Right renal pelvis (tissue), 4 donors: ENCODE data around the gene MTO1. TPM values are rescaled to one million over a fixed set of nuclear protein-coding genes. Genes with fewer than 3 reads are reported as not detected.
A peak's percentile ranks its signal among the peaks of the same experiment; 100 is the strongest.
"Not testable (repeated sequence)": the region's sequence is repeated elsewhere in the genome, so short reads cannot be mapped to it uniquely, and the experiment has no call there.

Experiments used
- DNase-seq, 4 donors: peaks; one replicate each; pipeline ENCODE4 v3.0.0-alpha.2; 2013; ENCODE audit warnings: low read depth in 4 of 4, low spot score in 3 of 4, missing footprints in 1 of 4
- polyA plus RNA-seq, 4 donors: library from polyadenylated mRNA; unstranded; fragments of 120-200 nt; gene quantifications; one replicate each; pipeline ENCODE4 v1.2.1, GENCODE V29; 2013; ENCODE audit not compliant: insufficient read length in 4 of 4

MTO1 gene
- polyA plus RNA-seq: 10 to 100 TPM; 29.8 to 39.1 (median 35.5) TPM

GRCh38 chr6:73461537-73462350, at the start of gene MTO1:
TSS of gene MTO1 (plus strand) at chr6:73461737. CDS start at chr6:73461855, 118 bp downstream.
- DNase-seq: peak; percentile 78 to 85 (median 80)

- no peak for DNase-seq
These were observed 48.4 kb upstream of the MTO1 start for GRCh38 chr6:73413102-73413501.

- DNase-seq: no peak
These were observed 43.3 kb upstream of the MTO1 start for GRCh38 chr6:73418081-73418741.

- no peak for DNase-seq
These were observed 40.0 kb upstream of the MTO1 start for GRCh38 chr6:73421534-73421933.

- no peak for DNase-seq
These were observed 26.3 kb upstream of the MTO1 start for GRCh38 chr6:73435236-73435635.

- DNase-seq: no peak
These were observed 18.0 kb upstream of the MTO1 start for GRCh38 chr6:73443555-73443954.

- peak in 3 of 4 donors; percentile 18 to 41 (median 20) for DNase-seq
These were observed 10.1 kb upstream of the MTO1 start for GRCh38 chr6:73451223-73452106.

GRCh38 chr6:73452107-73452461, 9.5 kb upstream of the MTO1 start, which contains the start of gene CGAS:
TSS of gene CGAS (minus strand) at chr6:73452297. CDS start at chr6:73452181, 116 bp downstream.
- DNase-seq: peak in 3 of 4 donors; percentile 16 to 34 (median 17)

- no peak for DNase-seq
These were observed 5.5 kb upstream of the MTO1 start for GRCh38 chr6:73455865-73456629.

- not testable (repeated sequence) for DNase-seq
These were observed 2.1 kb upstream of the MTO1 start for GRCh38 chr6:73459474-73459873.

- DNase-seq: no peak
These were observed 1.5 kb upstream of the MTO1 start for GRCh38 chr6:73460056-73460455.

- no peak for DNase-seq
These were observed 10.3 kb downstream of the MTO1 start for GRCh38 chr6:73471686-73472290.

GRCh38 chr6:73476723-73477122, 15.2 kb downstream of the MTO1 start:
- no peak for DNase-seq

- no peak for DNase-seq
These were observed 15.9 kb downstream of the MTO1 start for GRCh38 chr6:73477407-73477806.

- no peak for DNase-seq
These were observed 20.4 kb downstream of the MTO1 start for GRCh38 chr6:73481969-73482368.

- DNase-seq: no peak
These were observed 22.9 kb downstream of the MTO1 start for GRCh38 chr6:73484438-73484837.

GRCh38 chr6:73487473-73487872, 25.9 kb downstream of the MTO1 start:
- DNase-seq: no peak

- no peak for DNase-seq
These were observed 29.8 kb downstream of the MTO1 start for GRCh38 chr6:73491377-73491776.

GRCh38 chr6:73497915-73498314, 36.4 kb downstream of the MTO1 start:
- no peak for DNase-seq
